ENCODE results near the gene RFPL2.

GRCh38 chr22:32217465-32217864 lies 12.6 kb upstream of the RFPL2 start:
- no peak for TF ChIP-seq CTCF (IDR thresholded peaks at IDR 0.05; ENCODE audit: insufficient read depth, low read length, poor library complexity, severe bottlenecking)
- TF ChIP-seq EZH2phosphoT487 (conservative IDR thresholded peaks at IDR 0.05; ENCODE audit: low read length) = no peak
